ENCODE measurements around the gene EFCAB5. TPM values are rescaled to one million over a fixed set of nuclear protein-coding genes. Genes with fewer than 3 reads are reported as not detected.

Gene EFCAB5
- total and polyA plus RNA-seq, 2 of the 13 experiments (the other 11 are each of a cell fraction or from before 2014, with no cell fraction given): 0.15 TPM; not detected in 1

GRCh38 chr17:29929533-29930408, 11.7 kb upstream of the EFCAB5 start, which contains the start of gene SSH2 (continued):
- TF ChIP-seq HOMEZ (CRISPR knock-in tag; IDR thresholded peaks at IDR 0.05; ENCODE audit: low read depth) (no peak), ZNF574 (CRISPR knock-in tag; IDR thresholded peaks at IDR 0.05) (no peak; the same call in 1 of the 2 replicates), TFDP2 (CRISPR knock-in tag; IDR thresholded peaks at IDR 0.05) (peak; percentile 86), ZBTB46 (CRISPR knock-in tag; IDR thresholded peaks at IDR 0.05; ENCODE audit: borderline replicate concordance) (no peak), IRF9 (CRISPR knock-in tag; IDR thresholded peaks at IDR 0.05; ENCODE audit: borderline replicate concordance) (0 out of 2 replicates have a peak, but pooled peaks have one; percentile 5), ZNF180 (CRISPR knock-in tag; IDR thresholded peaks at IDR 0.05; ENCODE audit: borderline replicate concordance, low read depth) (no peak), JUND (CRISPR knock-in tag; IDR thresholded peaks at IDR 0.05) (0 out of 2 replicates have a peak, but pooled peaks have one; percentile 50), ZNF275 (CRISPR knock-in tag; IDR thresholded peaks at IDR 0.05; ENCODE audit: borderline replicate concordance) (no peak), TBL1XR1 (IDR thresholded peaks at IDR 0.05; ENCODE audit: borderline replicate concordance, low read length, partially characterized antibody) (no peak), ZNF777 (CRISPR knock-in tag; IDR thresholded peaks at IDR 0.05) (no peak; the same call in none of the 2 replicates), ZNF782 (CRISPR knock-in tag; IDR thresholded peaks at IDR 0.05; ENCODE audit: borderline replicate concordance) (no peak), HINFP (CRISPR knock-in tag; IDR thresholded peaks at IDR 0.05; ENCODE audit: low read depth) (no peak), CREB3 (CRISPR knock-in tag; IDR thresholded peaks at IDR 0.05) (no peak)
